MCF 10A (cell line): ENCODE results near the gene ERC2. TPM values are rescaled to one million over a fixed set of nuclear protein-coding genes. Genes with fewer than 3 reads are reported as not detected.
A peak's percentile ranks its signal among the peaks of the same experiment; 100 is the strongest.

Source experiments
- BruUV-seq: library from RNA; stranded (reverse); fragments of 400-500 nt; replicated peaks from 2 replicates; lab custom pipeline; 2021; lab: Mats Ljungman, UMichigan
- CTCF ChIA-PET: fragments of 300-600 bp; sonication (Branson Sonifier 250); formaldehyde crosslinking; extraction: SDS; loops from one replicate; lab custom pipeline; 2021; ENCODE audit warnings: antibody characterized with exemption, inconsistent platforms; lab: Yijun Ruan, JAX
- POLR2A ChIA-PET: fragments of 300-600, 350-650 bp; sonication (Branson Sonifier 250); formaldehyde crosslinking; extraction: SDS; loops from one replicate; lab custom pipeline; 2020; ENCODE audit warnings: antibody characterized with exemption, inconsistent platforms; lab: Yijun Ruan, JAX
- DNase-seq: peaks from one replicate; pipeline ENCODE4 v3.0.0-alpha.2; 2018; ENCODE audit not compliant: unreplicated experiment
- H3K27ac Mint-ChIP-seq: one replicate; pipeline ENCODE4 v1.8.0; 2022; ENCODE audit warnings: mild to moderate bottlenecking, low read depth, mixed read lengths; ENCODE audit not compliant: unreplicated experiment
- H3K27me3 Mint-ChIP-seq: one replicate; pipeline ENCODE4 v1.8.0; 2022; ENCODE audit warnings: mixed read lengths; ENCODE audit not compliant: insufficient read depth, unreplicated experiment
- H3K36me3 Mint-ChIP-seq: one replicate; pipeline ENCODE4 v1.8.0; 2022; ENCODE audit warnings: mild to moderate bottlenecking, moderate library complexity, mixed read lengths; ENCODE audit not compliant: insufficient read depth, unreplicated experiment
- H3K4me1 Mint-ChIP-seq: one replicate; pipeline ENCODE4 v1.8.0; 2022; ENCODE audit warnings: mixed read lengths; ENCODE audit not compliant: insufficient read depth, unreplicated experiment
- H3K4me3 Mint-ChIP-seq: one replicate; pipeline ENCODE4 v1.8.0; 2022; ENCODE audit warnings: mild to moderate bottlenecking, moderate library complexity, mixed read lengths; ENCODE audit not compliant: unreplicated experiment
- H3K9me3 Mint-ChIP-seq: one replicate; pipeline ENCODE4 v1.8.0; 2022; ENCODE audit warnings: mixed read lengths; ENCODE audit not compliant: unreplicated experiment
- CTCF ChIP-seq: fragments of 200-600 bp; IDR thresholded peaks from one replicate; pipeline ENCODE4 v1.8.0; 2022; ENCODE audit warnings: antibody characterized with exemption, mild to moderate bottlenecking; ENCODE audit not compliant: unreplicated experiment
- intact Hi-C: fragments of 100-400 bp; cut with micrococcal nuclease; formaldehyde crosslinking; loops from 2 replicates; pipeline ENCODE4 v1.14.1; 2022
- total RNA-seq: library from RNA; stranded (reverse); gene quantifications from 2 replicates; pipeline ENCODE4 v1.2.3, GENCODE V29; 2022

ERC2 gene
- total RNA-seq, 1 experiment from 2014 or later = 0.42 TPM

GRCh38 chr3:56205406-56205805 is 262.9 kb downstream of the ERC2 start:
- intact Hi-C loops = no loop called here
- H3K36me3 Mint-ChIP-seq = no peaks in the 10 kb centered on the region
- DNase-seq = no peak
- H3K9me3 Mint-ChIP-seq = no peaks in the 10 kb centered on the region
- BruUV-seq = no TSS peak
- ChIA-PET POLR2A (no interaction called here), CTCF (no interaction called here)
- no peak overlapping the region for H3K27ac Mint-ChIP-seq
- H3K4me1 Mint-ChIP-seq = peaks cover 2% of the 10 kb centered on the region
- no peaks in the 10 kb centered on the region for H3K27me3 Mint-ChIP-seq
- H3K4me3 Mint-ChIP-seq = no peak overlapping the region
- no peak for TF ChIP-seq CTCF

- H3K27ac Mint-ChIP-seq = no peak overlapping the region
- BruUV-seq = no TSS peak
- H3K4me3 Mint-ChIP-seq = no peak overlapping the region
- POLR2A ChIA-PET = no interaction called here
- H3K9me3 Mint-ChIP-seq = no peaks in the 10 kb centered on the region
- no peaks in the 10 kb centered on the region for H3K36me3 Mint-ChIP-seq
- no peaks in the 10 kb centered on the region for H3K27me3 Mint-ChIP-seq
- CTCF ChIA-PET = no interaction called here
- intact Hi-C loops = no loop called here
- peaks cover 11% of the 10 kb centered on the region for H3K4me1 Mint-ChIP-seq
- no peak for TF ChIP-seq CTCF
- no peak for DNase-seq
Measured at GRCh38 chr3:56202997-56203396, 265.3 kb downstream of the ERC2 start.

GRCh38 chr3:56201407-56201806 is 266.9 kb downstream of the ERC2 start:
- no peaks in the 10 kb centered on the region for H3K36me3 Mint-ChIP-seq
- no peak for DNase-seq

GRCh38 chr3:56200251-56200650 is 268.0 kb downstream of the ERC2 start:
- peaks cover 25% of the 10 kb centered on the region for H3K4me1 Mint-ChIP-seq
- BruUV-seq = no TSS peak
- H3K27ac Mint-ChIP-seq = no peak overlapping the region
- intact Hi-C loops = no loop called here
- no peak overlapping the region for H3K4me3 Mint-ChIP-seq
- H3K9me3 Mint-ChIP-seq = no peaks in the 10 kb centered on the region
- no peak for TF ChIP-seq CTCF
- no peaks in the 10 kb centered on the region for H3K36me3 Mint-ChIP-seq
- DNase-seq = peak; percentile 28
- ChIA-PET CTCF (interaction anchor here (0.5 to 0.7 kb wide), 2 partner anchors 320 to 1545 kb away, joined by 3 read pairs; no protein-coding TSS in a partner anchor), POLR2A (no interaction called here)
- no peaks in the 10 kb centered on the region for H3K27me3 Mint-ChIP-seq

More at GRCh38 chr3:56201407-56201806, 266.9 kb downstream of the ERC2 start:
- H3K9me3 Mint-ChIP-seq = no peaks in the 10 kb centered on the region
- ChIA-PET CTCF (no interaction called here), POLR2A (interaction anchor here (0.7 kb wide), 1 partner anchor 140 kb away, joined by 3 read pairs; no protein-coding TSS in a partner anchor)
- H3K27me3 Mint-ChIP-seq = no peaks in the 10 kb centered on the region
- H3K4me1 Mint-ChIP-seq = peaks cover 25% of the 10 kb centered on the region
- no TSS peak for BruUV-seq
- no peak for TF ChIP-seq CTCF
- no peak overlapping the region for H3K27ac Mint-ChIP-seq
- no peak overlapping the region for H3K4me3 Mint-ChIP-seq
- intact Hi-C loops = no loop called here
